ENCODE data around the gene UXT. TPM values are rescaled to one million over a fixed set of nuclear protein-coding genes. Genes with fewer than 3 reads are reported as not detected.

Gene UXT
- total and polyA plus RNA-seq, 2 of the 13 experiments (the other 11 are each of a cell fraction or from before 2014, with no cell fraction given): 107 to 123 TPM

DNA sequence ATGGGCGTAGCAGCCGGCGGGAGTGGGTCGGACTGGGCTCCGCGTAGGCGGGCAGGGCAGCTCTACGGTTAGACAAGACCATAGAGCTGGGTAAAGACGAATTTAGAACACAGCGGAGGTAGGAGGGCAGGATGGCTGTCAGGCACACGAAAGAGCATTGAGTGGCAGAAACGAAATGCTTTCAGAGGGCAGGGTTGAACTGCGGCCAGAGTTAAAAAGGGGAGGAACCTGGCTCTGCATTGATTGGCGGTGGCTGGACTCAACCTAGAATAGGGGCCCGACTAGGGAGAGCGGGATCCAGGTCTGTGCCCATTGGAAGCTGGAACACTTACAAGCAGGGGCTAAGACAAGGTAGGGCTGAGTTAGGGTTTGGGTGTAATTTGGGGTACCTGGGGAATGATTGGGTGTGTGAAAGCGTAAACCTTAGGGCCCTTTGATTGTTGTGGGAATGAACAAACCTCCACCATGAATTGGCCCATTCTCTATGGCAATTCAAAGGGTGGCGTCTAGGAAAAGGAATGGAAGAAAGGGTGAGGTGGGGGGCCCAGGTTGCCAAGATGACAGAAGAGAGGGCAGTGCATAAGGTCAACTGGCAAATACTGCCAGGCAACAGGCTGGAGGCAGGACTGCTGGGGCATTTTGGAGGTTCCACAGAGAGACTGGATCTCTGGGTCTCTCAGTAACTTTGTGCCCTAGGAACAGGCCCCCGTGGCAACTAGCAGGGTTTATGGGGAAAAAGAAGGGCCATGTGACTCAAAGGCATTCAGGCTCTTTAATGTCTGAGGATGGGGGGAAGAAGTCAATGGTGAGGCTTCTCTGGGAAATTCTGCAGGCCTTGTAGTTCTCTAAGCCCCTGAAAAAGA, 7.7 kb downstream of the UXT start:
- Histone ChIP-seq H3K4me2 (ENCODE audit: low read depth, low read length) (no peak overlapping the region), H2AFZ (ENCODE audit: low read length) (no peak overlapping the region), H3K4me1 (ENCODE audit: insufficient read depth, low read length) (no peaks in the 10 kb centered on the region), H3K27me3 (ENCODE audit: control insufficient read depth in 1 of 2, insufficient read depth in 2 of 2, low read length in 2 of 2) (no peaks in the 10 kb centered on the region), H4K20me1 (ENCODE audit: insufficient read depth, low read length) (no peaks in the 10 kb centered on the region), H3K9ac (ENCODE audit: insufficient read depth, low read depth, low read length) (no peak overlapping the region), H3K9me3 (ENCODE audit: low read length) (no peaks in the 10 kb centered on the region), H3K27ac (ENCODE audit: extremely low read length, insufficient read depth, low read length) (no peak overlapping the region), H3K79me2 (ENCODE audit: insufficient read depth, low read length) (peaks cover 2% of the 10 kb centered on the region), H3K36me3 (replicated peaks in 1 of 2; ENCODE audit: control insufficient read depth in 1 of 2, insufficient read depth in 2 of 2, low read length in 2 of 2) (peaks cover 3 to 7% of the 10 kb centered on the region in 2 experiments; a peak in 4 of 5 replicates), H3K4me3 (replicated peaks in 1 of 3; ENCODE audit: insufficient read depth in 1 of 3, low read depth in 2 of 3, low read length in 3 of 3) (no peak overlapping the region)
- DNase-seq (ENCODE audit: low spot score) (no peak), FAIRE-seq (no peak), ATAC-seq (no peak)
- in situ Hi-C loops (cut with HindIII; ENCODE audit: extremely low pct_ligation_motif_present, low pct_unique_long_range_greater_than_20kb): no loop called here
- BruUV-seq (replicated peaks): no TSS peak
- ChIA-PET POLR2A (no interaction called here), CTCF (ENCODE audit: low intra/inter-chr PET ratio, low total read pairs) (no interaction called here)
- 98% methylated on average over 17 of the region's 19 CpGs for WGBS (ENCODE audit: low lambda C conversion rate)
- intact Hi-C loops (cut with micrococcal nuclease; ENCODE audit: unreplicated experiment): no loop called here
- TF ChIP-seq, protein P1, sequence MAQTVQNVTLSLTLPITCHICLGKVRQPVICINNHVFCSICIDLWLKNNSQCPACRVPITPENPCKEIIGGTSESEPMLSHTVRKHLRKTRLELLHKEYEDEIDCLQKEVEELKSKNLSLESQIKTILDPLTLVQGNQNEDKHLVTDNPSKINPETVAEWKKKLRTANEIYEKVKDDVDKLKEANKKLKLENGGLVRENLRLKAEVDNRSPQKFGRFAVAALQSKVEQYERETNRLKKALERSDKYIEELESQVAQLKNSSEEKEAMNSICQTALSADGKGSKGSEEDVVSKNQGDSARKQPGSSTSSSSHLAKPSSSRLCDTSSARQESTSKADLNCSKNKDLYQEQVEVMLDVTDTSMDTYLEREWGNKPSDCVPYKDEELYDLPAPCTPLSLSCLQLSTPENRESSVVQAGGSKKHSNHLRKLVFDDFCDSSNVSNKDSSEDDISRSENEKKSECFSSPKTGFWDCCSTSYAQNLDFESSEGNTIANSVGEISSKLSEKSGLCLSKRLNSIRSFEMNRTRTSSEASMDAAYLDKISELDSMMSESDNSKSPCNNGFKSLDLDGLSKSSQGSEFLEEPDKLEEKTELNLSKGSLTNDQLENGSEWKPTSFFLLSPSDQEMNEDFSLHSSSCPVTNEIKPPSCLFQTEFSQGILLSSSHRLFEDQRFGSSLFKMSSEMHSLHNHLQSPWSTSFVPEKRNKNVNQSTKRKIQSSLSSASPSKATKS (CRISPR knock-in tag; IDR thresholded peaks at IDR 0.05): no peak
- TF ChIP-seq PHB2 (IDR thresholded peaks at IDR 0.05; ENCODE audit: partially characterized antibody) (no peak), HHEX (CRISPR knock-in tag; IDR thresholded peaks at IDR 0.05) (no peak), BRCA1 (CRISPR knock-in tag; IDR thresholded peaks at IDR 0.05) (no peak), IRX3 (CRISPR knock-in tag; IDR thresholded peaks at IDR 0.05; ENCODE audit: borderline replicate concordance, low read depth) (no peak), RNF2 (conservative IDR thresholded peaks at IDR 0.05; ENCODE audit: low read depth) (no peak), NR2C2 (CRISPR knock-in tag; IDR thresholded peaks at IDR 0.05; ENCODE audit: borderline replicate concordance) (no peak), ZNF451 (CRISPR knock-in tag; IDR thresholded peaks at IDR 0.05) (no peak), GABPB1 (CRISPR knock-in tag; IDR thresholded peaks at IDR 0.05) (no peak), CCAR2 (optimal IDR thresholded peaks at IDR 0.05; ENCODE audit: low read depth, low read length) (no peak)
- TF ChIP-seq, protein P2, sequence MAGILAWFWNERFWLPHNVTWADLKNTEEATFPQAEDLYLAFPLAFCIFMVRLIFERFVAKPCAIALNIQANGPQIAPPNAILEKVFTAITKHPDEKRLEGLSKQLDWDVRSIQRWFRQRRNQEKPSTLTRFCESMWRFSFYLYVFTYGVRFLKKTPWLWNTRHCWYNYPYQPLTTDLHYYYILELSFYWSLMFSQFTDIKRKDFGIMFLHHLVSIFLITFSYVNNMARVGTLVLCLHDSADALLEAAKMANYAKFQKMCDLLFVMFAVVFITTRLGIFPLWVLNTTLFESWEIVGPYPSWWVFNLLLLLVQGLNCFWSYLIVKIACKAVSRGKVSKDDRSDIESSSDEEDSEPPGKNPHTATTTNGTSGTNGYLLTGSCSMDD (CRISPR knock-in tag; IDR thresholded peaks at IDR 0.05): no peak
- TF ChIP-seq, protein P3, sequence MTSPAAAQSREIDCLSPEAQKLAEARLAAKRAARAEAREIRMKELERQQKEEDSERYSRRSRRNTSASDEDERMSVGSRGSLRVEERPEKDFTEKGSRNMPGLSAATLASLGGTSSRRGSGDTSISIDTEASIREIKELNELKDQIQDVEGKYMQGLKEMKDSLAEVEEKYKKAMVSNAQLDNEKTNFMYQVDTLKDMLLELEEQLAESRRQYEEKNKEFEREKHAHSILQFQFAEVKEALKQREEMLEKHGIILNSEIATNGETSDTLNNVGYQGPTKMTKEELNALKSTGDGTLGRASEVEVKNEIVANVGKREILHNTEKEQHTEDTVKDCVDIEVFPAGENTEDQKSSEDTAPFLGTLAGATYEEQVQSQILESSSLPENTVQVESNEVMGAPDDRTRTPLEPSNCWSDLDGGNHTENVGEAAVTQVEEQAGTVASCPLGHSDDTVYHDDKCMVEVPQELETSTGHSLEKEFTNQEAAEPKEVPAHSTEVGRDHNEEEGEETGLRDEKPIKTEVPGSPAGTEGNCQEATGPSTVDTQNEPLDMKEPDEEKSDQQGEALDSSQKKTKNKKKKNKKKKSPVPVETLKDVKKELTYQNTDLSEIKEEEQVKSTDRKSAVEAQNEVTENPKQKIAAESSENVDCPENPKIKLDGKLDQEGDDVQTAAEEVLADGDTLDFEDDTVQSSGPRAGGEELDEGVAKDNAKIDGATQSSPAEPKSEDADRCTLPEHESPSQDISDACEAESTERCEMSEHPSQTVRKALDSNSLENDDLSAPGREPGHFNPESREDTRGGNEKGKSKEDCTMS (CRISPR knock-in tag; conservative IDR thresholded peaks at IDR 0.05): no peak
- TF ChIP-seq, protein P4, sequence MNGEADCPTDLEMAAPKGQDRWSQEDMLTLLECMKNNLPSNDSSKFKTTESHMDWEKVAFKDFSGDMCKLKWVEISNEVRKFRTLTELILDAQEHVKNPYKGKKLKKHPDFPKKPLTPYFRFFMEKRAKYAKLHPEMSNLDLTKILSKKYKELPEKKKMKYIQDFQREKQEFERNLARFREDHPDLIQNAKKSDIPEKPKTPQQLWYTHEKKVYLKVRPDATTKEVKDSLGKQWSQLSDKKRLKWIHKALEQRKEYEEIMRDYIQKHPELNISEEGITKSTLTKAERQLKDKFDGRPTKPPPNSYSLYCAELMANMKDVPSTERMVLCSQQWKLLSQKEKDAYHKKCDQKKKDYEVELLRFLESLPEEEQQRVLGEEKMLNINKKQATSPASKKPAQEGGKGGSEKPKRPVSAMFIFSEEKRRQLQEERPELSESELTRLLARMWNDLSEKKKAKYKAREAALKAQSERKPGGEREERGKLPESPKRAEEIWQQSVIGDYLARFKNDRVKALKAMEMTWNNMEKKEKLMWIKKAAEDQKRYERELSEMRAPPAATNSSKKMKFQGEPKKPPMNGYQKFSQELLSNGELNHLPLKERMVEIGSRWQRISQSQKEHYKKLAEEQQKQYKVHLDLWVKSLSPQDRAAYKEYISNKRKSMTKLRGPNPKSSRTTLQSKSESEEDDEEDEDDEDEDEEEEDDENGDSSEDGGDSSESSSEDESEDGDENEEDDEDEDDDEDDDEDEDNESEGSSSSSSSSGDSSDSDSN (CRISPR knock-in tag; IDR thresholded peaks at IDR 0.05): no peak
